ENCODE results near the gene GHRHR.

Gene GHRHR

DNA sequence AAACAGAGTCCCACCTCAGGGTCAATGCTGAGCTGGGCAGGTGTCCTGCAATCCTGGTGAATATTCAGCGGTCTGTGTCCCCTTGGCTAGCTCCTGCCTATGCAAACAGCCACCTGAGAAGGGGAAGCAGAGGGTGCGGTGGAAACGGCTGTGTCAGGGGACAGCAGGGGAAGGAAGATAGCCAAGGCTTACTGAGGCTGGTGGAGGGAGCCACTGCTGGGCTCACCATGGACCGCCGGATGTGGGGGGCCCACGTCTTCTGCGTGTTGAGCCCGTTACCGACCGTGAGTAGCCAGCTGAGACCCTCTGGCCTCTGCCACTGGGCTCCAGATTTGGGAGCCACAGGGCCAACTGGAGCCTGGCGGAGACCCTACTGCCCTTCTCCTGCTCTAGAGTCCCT lies at the start of gene GHRHR:
TSS of gene GHRHR (plus strand) at position 112 of the 400 bp plus-strand sequence. CDS start at position 228, 116 bp downstream.
- no peak for DNase-seq

DNA sequence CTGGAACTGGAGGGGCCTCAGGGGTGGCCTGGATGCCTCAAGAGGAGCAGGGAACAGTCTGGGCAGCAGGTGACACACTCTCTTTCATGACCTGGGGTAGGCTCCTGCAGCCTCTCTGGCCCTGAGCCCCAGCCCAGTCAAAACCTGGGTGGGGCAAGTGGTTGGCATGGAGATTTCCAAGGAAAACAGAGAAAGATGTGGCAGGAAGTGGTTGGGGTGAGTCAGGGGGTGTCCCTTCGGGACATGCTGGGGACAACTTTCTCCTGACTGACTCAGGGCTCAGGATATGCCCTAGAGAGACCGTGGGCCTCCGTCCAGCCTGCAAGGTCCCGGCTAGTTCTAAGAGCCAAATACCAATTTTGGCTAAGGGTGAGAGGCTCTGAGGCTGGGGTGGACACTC lies 49.2 kb upstream of the GHRHR start:
- no peak for DNase-seq

DNA sequence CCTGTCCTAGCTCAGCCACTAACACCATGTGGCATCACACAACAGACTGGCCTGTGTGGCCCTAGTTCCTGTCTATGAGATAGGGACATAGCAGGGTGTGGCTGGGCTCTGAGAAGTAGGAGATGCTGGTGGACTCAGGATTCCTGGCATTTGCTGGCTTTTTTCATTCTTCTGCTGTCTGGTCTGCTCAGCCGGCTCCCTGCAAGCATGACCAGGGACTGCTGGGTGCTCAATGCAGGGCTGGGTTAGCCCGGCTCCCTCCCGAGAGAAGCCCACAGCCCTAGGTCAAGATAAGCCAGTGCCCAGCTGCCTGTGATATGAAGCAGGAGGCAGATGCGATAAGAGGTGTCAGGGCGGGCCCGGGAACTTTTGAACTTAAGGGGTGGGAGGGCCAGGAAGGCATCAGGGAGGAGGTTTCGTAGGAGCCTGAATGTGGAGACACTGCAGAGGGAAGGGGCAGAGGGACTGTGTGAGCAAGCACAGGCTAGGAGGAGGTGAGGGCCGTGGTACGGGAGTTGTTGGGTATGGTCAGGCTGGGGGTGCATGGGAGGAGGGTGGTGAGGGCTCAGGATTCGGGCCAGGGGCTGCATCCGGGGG lies 48.6 kb upstream of the GHRHR start:
- DNase-seq: no peak

DNA sequence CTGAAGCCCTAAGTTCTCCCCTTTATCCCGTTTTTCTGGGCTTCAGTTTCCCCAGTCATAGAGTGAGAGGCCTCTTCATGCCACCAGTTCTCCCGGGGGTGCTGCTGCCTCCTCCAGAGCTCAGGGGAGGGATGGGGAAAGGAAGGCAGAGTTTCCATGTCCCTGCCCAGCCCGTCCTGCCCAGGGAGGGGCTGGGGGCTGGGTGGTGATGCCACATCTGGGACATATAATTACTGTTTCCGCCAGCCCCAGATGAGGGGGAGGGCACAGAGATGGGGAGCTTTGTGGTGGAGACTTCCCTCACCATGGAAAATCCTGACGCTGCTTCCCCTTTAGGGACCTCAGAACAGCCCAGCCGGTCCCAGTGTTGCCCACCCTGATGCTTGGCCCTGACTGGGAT lies 48.0 kb upstream of the GHRHR start:
- DNase-seq: no peak

DNA sequence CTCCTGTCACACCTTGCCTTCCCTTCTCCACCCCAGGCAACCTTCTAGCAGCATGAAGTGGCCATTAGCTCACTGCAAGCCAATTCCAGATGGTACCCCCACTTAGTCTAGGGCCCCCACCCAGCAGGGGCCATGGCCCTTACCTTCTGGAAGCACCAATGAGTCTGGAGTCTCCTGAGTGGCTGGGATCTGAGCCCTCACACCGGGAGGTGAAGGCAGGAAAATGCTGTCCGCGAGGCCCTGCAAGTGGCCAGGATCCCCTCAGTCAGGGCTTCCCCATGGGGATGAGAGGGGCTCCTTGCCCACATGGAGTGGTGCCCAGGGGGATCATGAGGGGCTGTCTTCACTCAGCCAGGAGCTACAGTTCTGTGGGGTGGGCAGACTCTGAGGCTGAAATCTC lies 47.5 kb upstream of the GHRHR start:
- no peak for DNase-seq

DNA sequence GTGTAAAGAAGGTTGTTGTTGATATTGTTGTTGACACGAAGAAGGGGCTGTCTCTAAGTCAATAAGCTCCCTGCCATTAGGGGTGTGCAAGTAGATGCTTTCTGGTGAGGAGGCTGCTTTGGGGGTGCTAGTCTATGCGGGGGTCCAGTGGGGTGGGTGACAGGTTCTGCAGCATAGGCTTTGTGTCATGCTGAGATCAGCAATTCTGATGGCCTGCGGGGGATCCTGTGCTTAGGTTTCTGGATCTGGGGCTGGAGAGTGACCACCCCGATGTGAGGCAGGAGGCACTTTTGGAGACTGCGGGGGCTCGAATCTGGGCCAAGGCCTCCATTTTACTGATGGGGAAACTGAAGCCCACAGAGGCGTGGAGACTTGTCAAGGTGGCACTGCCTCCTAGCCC lies 47.0 kb upstream of the GHRHR start:
- DNase-seq: no peak

DNA sequence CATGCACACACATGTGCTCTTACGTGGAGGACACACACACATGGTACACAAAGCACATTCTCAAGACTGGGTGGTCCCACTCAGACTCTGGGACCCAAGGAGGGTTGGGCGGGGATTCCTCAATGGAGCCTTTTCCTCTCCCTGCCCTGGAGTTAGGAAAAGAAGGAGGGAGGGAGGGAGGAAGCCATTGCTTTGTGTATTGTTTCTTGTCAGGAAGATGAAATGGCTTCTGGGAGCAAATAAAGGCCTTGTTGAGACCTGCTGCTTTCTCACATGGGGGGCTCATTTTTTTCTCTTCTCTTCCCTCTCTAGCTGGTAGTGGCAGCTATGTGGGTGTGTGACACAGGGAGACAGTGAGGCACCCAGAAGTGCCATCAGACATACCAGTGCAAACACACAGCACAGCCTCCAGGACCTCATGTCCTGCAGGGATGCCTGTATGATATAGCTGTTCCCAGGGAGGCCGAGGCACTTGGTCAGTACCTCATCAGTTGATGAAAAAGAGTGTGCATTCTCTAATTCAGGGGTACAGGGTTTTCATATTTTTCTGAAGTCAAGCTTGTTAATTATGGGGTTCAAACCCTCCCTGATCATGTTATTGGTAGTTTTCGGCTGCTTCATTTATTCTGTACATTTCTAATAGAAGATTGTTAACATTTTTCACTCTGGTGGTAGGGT lies 46.4 kb upstream of the GHRHR start:
- no peak for DNase-seq

DNA sequence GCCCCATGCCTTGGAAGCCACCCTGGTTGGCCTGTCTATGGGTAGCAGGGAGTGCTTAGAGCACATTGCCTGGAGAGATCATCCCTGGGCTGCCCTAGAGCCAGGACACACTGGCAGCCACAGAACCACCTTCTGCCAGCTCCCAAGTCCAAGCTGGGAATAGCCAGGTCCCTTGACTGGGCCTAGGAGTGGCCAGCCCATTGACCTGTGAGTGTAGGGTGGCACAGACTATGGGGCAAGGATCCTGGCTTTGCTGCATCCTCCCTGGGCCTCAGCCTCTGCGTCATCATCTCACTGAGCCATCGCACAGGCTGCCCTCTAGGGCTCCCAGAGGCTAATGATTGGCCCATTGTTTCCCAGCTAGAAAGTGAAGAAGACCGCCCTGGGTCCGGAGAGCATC lies 45.1 kb upstream of the GHRHR start:
- DNase-seq: no peak

DNA sequence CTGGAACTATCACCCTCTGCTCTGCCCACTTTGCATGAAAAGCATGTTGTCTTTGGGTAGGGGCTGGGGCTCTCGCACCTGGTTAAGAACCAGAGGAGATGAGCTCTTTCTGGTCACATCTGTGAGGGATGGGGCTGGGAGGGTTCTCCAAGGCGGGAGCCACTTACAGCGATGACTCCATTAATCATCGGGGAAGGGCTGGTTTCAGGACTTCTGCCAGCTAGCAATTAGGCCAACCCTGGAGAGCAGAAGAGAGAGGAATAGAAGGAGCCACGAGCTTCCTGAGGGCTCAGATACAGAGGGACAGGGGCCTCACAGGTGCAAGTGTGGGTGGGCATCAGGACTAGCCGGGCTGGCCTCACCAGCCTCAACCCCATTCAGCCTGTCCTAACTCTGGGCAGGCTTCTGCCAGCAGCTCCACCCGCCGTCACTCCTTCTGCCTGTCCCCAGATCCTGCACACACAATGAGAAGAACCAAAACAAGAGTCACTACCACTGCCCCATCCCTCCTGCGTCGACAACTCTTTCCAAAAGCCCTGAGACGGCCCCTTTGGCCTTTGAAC lies 43.7 kb upstream of the GHRHR start:
- DNase-seq: no peak

DNA sequence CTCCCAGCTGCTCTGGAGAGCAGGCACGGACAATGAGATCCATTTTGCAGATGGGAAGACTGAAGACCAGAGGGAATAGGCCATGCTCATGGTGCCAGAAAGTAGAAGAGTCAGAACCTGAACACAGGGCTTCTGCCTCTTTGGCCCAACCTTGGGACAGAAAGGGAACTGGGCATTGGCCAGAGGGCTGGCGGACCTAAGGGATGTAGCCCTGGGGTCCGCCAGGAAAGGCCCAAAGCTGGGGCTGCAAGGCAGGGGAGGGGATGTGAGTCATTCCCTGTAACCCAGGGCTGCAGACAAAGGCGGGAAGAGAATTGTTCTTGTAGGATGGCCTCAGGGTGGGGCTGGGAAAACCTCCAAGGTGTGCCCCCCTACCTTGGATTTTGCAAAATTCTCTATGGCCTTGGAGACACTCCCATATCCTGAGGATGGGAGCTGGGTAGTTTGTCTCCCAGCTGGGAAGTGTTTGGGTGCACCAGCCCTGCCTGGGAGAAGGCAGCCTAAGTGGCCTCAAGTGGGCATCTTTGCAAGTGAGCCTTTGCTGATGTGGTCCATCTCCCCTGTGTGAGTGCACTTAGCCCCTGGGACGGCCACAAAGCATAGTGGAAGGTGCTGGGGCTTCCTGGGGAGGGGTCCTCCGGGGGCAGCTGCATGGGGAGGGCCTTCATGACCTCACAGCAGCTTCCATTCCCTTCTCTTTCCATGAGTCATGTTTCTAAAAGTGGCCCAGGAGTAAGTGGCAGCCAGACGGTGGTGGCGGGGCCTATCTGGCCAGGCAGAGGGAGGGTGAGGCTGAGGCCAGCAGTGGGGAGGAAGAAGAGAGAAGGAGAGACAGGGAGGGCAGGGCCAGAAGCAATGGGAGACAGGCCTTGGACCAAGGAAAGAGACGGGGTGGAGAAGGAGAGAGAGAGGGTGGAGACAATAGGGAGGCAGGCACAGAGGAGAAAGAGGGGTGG lies 42.9 kb upstream of the GHRHR start:
- DNase-seq: no peak

DNA sequence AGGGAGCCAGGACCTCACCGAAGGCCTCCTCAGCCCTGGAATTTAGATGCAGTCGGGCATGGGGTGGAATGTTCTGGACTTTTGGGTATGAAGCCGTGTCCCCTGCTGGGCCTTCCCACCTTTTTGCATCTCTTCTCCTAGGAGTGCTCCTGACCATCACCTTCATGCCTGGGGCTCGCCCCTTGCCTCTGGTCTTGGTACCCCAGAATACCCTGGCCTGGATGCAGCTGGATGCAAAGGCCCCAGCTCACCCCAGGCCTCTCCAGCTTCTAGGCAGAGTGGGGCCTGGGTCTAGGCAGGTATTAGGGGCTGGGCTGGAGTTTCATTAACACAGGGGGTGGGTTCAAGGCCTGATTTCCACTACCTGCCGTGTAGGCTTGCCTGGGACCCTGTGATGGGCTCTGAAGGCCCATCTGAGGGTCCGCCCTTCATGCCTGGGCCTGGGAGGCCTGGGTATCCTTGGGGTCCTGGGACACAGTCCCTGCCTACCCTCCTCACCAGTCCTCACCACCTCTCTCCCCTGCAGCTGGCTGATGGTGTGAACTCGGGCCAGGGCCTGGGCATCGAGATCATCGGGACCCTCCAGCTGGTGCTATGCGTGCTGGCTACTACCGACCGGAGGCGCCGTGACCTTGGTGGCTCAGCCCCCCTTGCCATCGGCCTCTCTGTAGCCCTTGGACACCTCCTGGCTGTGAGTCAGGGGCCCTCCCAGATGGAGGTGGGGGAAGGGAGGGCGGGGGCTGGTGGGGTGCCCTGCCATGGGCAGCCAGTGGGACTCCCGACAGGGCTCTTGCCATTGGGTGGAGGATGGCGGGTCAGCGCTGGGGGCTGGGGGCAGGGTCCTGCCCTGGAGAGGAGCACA lies 42.0 kb upstream of the GHRHR start:
- no peak for DNase-seq

DNA sequence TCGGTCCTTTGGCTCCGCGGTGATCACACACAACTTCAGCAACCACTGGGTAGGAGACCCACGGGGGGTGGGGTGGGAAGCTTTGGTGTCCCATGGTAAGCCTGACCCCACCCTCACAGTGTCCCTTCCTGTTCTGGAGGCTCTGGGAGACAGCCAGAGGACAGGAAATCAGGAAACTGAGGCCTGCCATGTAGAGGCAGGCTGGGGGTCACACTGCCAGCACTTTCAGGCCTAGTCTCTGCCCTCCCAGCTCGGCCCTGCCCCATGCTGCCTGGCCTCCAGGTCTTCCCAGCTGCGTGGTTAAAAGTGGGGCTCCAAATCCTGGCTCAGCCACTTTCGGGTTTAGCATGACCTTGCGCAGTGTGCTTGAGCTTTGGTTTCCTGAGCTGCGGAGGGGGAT lies 41.2 kb upstream of the GHRHR start:
- no peak for DNase-seq

DNA sequence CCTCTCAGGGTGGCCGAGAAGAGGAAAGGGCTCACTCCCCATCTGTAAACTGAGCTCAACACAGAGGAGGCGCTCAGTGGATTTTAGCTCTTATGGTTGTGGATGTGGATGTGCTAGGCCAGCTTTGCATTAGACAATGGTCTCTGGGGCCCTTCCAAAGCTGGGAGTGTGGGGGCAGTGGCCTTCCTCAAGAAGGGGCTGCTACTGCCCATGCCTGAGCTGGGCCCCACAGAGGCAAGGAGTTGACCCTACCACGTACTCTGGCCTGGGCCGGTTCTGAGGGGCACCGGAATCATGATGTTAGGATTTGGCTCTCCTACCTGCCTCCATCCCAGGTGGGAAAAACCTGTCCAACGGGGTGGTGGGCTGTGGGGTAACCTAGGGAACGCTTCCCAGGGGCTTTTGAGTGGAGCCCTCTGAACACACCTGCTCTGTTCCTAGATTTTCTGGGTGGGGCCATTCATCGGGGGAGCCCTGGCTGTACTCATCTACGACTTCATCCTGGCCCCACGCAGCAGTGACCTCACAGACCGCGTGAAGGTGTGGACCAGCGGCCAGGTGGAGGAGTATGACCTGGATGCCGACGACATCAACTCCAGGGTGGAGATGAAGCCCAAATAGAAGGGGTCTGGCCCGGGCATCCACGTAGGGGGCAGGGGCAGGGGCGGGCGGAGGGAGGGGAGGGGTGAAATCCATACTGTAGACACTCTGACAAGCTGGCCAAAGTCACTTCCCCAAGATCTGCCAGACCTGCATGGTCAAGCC lies 40.6 kb upstream of the GHRHR start:
- DNase-seq: no peak

DNA sequence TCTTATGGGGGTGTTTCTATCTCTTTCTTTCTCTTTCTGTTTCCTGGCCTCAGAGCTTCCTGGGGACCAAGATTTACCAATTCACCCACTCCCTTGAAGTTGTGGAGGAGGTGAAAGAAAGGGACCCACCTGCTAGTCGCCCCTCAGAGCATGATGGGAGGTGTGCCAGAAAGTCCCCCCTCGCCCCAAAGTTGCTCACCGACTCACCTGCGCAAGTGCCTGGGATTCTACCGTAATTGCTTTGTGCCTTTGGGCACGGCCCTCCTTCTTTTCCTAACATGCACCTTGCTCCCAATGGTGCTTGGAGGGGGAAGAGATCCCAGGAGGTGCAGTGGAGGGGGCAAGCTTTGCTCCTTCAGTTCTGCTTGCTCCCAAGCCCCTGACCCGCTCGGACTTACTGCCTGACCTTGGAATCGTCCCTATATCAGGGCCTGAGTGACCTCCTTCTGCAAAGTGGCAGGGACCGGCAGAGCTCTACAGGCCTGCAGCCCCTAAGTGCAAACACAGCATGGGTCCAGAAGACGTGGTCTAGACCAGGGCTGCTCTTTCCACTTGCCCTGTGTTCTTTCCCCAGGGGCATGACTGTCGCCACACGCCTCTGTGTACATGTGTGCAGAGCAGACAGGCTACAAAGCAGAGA lies 39.9 kb upstream of the GHRHR start:
- DNase-seq: no peak

DNA sequence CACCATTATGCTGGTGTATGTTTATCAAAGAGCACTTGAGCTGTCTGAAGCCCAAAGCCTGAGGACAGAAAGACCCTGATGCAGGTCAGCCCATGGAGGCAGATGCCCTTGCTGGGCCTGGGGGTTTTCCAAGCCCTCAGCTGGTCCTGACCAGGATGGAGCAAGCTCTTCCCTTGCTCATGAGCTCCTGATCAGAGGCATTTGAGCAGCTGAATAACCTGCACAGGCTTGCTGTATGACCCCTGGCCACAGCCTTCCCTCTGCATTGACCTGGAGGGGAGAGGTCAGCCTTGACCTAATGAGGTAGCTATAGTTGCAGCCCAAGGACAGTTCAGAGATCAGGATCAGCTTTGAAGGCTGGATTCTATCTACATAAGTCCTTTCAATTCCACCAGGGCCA lies 39.1 kb upstream of the GHRHR start:
- no peak for DNase-seq

DNA sequence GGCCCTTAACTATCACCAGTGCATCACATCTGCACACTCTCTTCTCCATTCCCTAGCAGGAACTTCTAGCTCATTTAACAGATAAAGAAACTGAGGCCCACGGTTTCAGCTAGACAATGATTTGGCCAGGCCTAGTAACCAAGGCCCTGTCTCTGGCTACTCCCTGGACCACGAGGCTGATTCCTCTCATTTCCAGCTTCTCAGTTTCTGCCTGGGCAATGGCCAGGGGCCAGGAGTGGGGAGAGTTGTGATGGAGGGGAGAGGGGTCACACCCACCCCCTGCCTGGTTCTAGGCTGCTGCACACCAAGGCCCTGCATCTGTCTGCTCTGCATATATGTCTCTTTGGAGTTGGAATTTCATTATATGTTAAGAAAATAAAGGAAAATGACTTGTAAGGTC lies 38.6 kb upstream of the GHRHR start:
- no peak for DNase-seq

DNA sequence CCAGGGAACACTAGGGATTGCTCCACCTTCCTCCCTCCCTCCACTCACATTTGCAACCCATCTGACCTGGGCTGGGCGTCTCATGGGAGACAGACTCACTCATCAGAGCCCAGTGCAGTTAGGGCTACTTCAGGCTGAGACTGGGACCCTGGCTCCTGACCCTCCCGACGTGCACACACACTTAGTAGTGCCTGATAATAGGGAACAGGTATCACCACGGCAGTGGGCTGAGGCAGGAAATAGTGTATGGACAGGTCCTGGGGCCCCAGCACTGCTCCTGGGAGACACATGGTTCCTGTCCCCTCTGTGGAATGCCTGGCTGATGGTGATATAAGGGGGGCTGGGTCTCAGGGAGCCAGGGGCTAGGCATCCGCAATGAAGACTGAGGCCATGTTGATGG lies 37.8 kb upstream of the GHRHR start:
- DNase-seq: no peak

DNA sequence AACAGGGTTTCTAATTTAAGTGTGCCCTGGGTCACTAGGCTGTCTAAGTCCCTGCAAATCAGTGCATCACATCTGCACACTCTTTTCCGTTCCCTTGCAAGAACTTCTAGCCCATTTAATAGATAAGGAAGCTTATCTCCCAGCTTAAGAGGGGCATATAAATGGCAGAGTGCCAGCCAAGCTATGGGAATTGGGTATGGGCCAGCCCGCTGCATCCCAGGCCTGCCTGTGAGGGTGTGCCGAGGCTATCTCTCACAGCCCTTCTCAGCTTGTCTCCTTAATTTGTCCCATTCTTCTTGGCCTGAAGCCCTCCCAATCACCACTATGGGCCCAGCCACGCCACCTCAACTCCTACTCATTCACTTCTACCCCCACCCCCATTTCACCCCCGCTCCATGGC lies 37.4 kb upstream of the GHRHR start:
- no peak for DNase-seq

DNA sequence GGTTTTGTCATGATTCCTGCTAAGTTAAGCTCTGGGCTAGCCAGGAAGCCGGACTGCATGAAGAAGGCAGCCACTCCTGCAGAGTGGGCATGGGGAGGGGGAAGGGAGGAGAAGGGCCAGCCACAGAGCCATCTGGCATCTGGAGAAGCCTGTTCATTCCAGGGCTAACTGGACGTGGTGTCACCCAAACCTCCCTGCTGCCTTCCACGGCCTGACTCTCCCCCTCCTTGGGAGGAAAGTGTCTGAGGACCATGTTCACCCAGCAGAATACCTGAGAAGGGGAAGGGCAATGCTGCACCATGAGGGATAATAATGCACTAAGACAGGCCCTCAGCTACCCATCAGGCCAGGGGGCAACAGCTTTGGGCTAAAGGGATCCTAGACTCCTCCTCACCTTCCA lies 36.7 kb upstream of the GHRHR start:
- DNase-seq: no peak

DNA sequence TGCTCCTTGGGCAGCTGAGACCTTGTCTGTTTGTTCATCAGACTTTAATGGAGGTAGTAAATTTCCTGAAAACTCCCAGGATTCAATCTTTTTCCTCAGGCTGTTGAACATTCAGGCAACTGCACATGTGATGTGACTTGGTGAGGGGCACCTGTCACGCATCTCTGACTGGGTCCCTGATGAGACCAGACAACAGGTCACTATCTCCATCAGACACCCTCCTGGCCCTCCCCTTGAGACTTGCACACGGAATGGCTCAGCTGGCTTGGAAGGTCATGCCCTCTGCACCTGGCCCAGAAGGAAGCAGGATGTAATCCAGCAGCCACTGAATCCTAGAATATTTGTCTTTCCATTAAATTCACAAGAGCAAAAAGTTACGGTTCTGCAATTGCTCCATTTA lies 36.2 kb upstream of the GHRHR start:
- no peak for DNase-seq

DNA sequence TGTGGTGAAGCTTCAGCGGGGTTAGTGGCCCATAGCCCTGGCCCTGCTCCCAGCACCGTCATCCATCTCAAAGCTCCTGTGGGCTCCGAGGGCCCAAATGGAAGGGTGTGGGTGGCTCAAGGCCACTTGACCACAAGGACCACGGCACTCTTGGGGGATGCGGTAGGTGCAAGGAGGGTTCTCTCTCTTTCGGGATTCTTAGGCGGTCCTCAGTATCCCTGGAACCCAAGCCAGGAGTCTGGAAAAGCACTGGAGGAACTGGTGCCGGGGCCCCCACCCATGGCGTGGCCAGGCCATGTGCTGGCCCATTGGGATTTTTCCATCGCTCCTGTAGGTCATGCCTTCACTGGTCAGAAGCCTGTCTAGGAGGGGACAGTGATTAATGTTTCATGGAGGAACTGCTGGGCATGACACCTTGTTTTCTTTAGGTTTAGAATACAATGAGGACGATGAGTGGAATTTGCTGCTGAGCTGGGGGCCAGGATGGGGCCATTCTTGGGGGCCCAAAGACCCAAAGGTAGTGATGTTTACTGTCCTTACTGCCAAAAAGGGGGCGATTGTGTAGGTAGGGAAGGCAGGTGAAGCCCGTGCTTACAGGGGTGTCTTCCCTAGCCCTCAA lies 35.4 kb upstream of the GHRHR start:
- DNase-seq: no peak
